WTC11 (cell line): ENCODE data around the gene SPOCK1.

ENCODE experiments used
- CREB1 ChIP-seq: sonication (generic); formaldehyde crosslinking; IDR thresholded peaks from 2 replicates; pipeline ENCODE4 v1.8.0; 2023; ENCODE audit warnings: mild to moderate bottlenecking, missing genetic modification reagents
- EMX1 ChIP-seq: fragments of 250-450 bp; sonication (Bioruptor Pico); IDR thresholded peaks from 2 replicates; pipeline ENCODE4 v1.8.0; 2021; ENCODE audit warnings: mild to moderate bottlenecking
- GABPB1 ChIP-seq: sonication (generic); formaldehyde crosslinking; IDR thresholded peaks from 2 replicates; pipeline ENCODE4 v1.8.1; 2023; ENCODE audit warnings: mild to moderate bottlenecking, missing genetic modification reagents
- GTF2I ChIP-seq: fragments of 250-450 bp; sonication (Bioruptor Pico); conservative IDR thresholded peaks from 2 replicates; pipeline ENCODE4 v1.4.0; 2021; ENCODE audit warnings: mild to moderate bottlenecking
- JUN ChIP-seq: sonication (generic); formaldehyde crosslinking; IDR thresholded peaks from 2 replicates; pipeline ENCODE4 v1.8.0; 2023; ENCODE audit warnings: mild to moderate bottlenecking, missing genetic modification reagents
- ZBTB21 ChIP-seq: sonication (generic); formaldehyde crosslinking; IDR thresholded peaks from 2 replicates; pipeline ENCODE4 v1.8.1; 2023; ENCODE audit warnings: mild to moderate bottlenecking, missing genetic modification reagents, borderline replicate concordance
- ZNF232 ChIP-seq: sonication (generic); formaldehyde crosslinking; IDR thresholded peaks from 2 replicates; pipeline ENCODE4 v1.8.0; 2022; ENCODE audit warnings: mild to moderate bottlenecking, missing genetic modification reagents
- TF ChIP-seq, protein P1 (sequence below): sonication (generic); formaldehyde crosslinking; IDR thresholded peaks from 2 replicates; pipeline ENCODE4 v1.8.1; 2022; ENCODE audit warnings: low read depth, missing genetic modification reagents, borderline replicate concordance
- TF ChIP-seq, protein P2 (sequence below): fragments of 200-600 bp; IDR thresholded peaks from 2 replicates; pipeline ENCODE4 v1.8.0; 2022; ENCODE audit warnings: antibody characterized with exemption
- TF ChIP-seq, protein P3 (sequence below): sonication (generic); formaldehyde crosslinking; IDR thresholded peaks from 2 replicates; pipeline ENCODE4 v1.8.1; 2023; ENCODE audit warnings: mild to moderate bottlenecking, missing genetic modification reagents
- TF ChIP-seq, protein P4 (sequence below): fragments of 250-450 bp; sonication (Bioruptor Pico); IDR thresholded peaks from 2 replicates; pipeline ENCODE4 v1.9.0; 2021; ENCODE audit warnings: mild to moderate bottlenecking
- TF ChIP-seq, protein P5 (sequence below): sonication (generic); formaldehyde crosslinking; IDR thresholded peaks from 2 replicates; pipeline ENCODE4 v1.8.1; 2022; ENCODE audit warnings: mild to moderate bottlenecking, moderate library complexity, missing genetic modification reagents
- TF ChIP-seq, protein P6 (sequence below): sonication (generic); formaldehyde crosslinking; IDR thresholded peaks from 2 replicates; pipeline ENCODE4 v1.8.1; 2023; ENCODE audit warnings: mild to moderate bottlenecking, missing genetic modification reagents, moderate library complexity

DNA sequence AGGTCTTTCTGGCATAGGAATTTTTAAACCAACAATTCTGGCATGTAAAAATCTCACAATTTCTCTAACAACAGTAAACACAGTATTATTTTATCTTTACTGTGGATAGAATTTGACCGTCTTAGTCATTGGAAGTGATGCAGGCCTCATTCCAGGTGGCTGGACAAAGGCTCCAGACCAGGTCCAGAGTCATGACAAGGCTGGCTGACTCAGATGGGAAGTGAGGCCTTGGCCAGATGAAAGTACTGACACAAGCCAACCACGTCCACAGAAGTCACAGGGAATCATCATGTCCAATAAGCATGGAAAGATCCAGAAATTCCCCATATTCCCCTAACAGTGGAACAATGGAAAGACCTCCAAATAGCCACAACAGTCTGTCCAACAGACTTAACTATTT, 12.4 kb downstream of the SPOCK1 start:
- TF ChIP-seq ZBTB21 (CRISPR knock-in tag) (no peak), EMX1 (CRISPR knock-in tag) (no peak), CREB1 (CRISPR knock-in tag) (no peak), ZNF232 (CRISPR knock-in tag) (no peak), JUN (CRISPR knock-in tag) (no peak), GTF2I (CRISPR knock-in tag) (no peak), GABPB1 (no peak)
- TF ChIP-seq, protein P1, sequence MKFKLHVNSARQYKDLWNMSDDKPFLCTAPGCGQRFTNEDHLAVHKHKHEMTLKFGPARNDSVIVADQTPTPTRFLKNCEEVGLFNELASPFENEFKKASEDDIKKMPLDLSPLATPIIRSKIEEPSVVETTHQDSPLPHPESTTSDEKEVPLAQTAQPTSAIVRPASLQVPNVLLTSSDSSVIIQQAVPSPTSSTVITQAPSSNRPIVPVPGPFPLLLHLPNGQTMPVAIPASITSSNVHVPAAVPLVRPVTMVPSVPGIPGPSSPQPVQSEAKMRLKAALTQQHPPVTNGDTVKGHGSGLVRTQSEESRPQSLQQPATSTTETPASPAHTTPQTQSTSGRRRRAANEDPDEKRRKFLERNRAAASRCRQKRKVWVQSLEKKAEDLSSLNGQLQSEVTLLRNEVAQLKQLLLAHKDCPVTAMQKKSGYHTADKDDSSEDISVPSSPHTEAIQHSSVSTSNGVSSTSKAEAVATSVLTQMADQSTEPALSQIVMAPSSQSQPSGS (CRISPR knock-in tag) = no peak
- TF ChIP-seq, protein P2, sequence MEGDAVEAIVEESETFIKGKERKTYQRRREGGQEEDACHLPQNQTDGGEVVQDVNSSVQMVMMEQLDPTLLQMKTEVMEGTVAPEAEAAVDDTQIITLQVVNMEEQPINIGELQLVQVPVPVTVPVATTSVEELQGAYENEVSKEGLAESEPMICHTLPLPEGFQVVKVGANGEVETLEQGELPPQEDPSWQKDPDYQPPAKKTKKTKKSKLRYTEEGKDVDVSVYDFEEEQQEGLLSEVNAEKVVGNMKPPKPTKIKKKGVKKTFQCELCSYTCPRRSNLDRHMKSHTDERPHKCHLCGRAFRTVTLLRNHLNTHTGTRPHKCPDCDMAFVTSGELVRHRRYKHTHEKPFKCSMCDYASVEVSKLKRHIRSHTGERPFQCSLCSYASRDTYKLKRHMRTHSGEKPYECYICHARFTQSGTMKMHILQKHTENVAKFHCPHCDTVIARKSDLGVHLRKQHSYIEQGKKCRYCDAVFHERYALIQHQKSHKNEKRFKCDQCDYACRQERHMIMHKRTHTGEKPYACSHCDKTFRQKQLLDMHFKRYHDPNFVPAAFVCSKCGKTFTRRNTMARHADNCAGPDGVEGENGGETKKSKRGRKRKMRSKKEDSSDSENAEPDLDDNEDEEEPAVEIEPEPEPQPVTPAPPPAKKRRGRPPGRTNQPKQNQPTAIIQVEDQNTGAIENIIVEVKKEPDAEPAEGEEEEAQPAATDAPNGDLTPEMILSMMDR = no peak
- TF ChIP-seq, protein P3, sequence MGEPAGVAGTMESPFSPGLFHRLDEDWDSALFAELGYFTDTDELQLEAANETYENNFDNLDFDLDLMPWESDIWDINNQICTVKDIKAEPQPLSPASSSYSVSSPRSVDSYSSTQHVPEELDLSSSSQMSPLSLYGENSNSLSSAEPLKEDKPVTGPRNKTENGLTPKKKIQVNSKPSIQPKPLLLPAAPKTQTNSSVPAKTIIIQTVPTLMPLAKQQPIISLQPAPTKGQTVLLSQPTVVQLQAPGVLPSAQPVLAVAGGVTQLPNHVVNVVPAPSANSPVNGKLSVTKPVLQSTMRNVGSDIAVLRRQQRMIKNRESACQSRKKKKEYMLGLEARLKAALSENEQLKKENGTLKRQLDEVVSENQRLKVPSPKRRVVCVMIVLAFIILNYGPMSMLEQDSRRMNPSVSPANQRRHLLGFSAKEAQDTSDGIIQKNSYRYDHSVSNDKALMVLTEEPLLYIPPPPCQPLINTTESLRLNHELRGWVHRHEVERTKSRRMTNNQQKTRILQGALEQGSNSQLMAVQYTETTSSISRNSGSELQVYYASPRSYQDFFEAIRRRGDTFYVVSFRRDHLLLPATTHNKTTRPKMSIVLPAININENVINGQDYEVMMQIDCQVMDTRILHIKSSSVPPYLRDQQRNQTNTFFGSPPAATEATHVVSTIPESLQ = no peak
- TF ChIP-seq, protein P4, sequence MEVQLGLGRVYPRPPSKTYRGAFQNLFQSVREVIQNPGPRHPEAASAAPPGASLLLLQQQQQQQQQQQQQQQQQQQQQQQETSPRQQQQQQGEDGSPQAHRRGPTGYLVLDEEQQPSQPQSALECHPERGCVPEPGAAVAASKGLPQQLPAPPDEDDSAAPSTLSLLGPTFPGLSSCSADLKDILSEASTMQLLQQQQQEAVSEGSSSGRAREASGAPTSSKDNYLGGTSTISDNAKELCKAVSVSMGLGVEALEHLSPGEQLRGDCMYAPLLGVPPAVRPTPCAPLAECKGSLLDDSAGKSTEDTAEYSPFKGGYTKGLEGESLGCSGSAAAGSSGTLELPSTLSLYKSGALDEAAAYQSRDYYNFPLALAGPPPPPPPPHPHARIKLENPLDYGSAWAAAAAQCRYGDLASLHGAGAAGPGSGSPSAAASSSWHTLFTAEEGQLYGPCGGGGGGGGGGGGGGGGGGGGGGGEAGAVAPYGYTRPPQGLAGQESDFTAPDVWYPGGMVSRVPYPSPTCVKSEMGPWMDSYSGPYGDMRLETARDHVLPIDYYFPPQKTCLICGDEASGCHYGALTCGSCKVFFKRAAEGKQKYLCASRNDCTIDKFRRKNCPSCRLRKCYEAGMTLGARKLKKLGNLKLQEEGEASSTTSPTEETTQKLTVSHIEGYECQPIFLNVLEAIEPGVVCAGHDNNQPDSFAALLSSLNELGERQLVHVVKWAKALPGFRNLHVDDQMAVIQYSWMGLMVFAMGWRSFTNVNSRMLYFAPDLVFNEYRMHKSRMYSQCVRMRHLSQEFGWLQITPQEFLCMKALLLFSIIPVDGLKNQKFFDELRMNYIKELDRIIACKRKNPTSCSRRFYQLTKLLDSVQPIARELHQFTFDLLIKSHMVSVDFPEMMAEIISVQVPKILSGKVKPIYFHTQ = no peak
- TF ChIP-seq, protein P5, sequence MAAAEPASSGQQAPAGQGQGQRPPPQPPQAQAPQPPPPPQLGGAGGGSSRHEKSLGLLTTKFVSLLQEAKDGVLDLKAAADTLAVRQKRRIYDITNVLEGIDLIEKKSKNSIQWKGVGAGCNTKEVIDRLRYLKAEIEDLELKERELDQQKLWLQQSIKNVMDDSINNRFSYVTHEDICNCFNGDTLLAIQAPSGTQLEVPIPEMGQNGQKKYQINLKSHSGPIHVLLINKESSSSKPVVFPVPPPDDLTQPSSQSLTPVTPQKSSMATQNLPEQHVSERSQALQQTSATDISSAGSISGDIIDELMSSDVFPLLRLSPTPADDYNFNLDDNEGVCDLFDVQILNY = no peak
- TF ChIP-seq, protein P6, sequence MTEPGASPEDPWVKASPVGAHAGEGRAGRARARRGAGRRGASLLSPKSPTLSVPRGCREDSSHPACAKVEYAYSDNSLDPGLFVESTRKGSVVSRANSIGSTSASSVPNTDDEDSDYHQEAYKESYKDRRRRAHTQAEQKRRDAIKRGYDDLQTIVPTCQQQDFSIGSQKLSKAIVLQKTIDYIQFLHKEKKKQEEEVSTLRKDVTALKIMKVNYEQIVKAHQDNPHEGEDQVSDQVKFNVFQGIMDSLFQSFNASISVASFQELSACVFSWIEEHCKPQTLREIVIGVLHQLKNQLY (CRISPR knock-in tag) = no peak
